ENCODE data around the gene PRCP. TPM values are rescaled to one million over a fixed set of nuclear protein-coding genes. Genes with fewer than 3 reads are reported as not detected.
A peak's percentile ranks its signal among the peaks of the same experiment; 100 is the strongest.

PRCP gene
- total and polyA plus RNA-seq, 2 experiments from 2014 or later: 33.3 to 52.8 TPM

DNA sequence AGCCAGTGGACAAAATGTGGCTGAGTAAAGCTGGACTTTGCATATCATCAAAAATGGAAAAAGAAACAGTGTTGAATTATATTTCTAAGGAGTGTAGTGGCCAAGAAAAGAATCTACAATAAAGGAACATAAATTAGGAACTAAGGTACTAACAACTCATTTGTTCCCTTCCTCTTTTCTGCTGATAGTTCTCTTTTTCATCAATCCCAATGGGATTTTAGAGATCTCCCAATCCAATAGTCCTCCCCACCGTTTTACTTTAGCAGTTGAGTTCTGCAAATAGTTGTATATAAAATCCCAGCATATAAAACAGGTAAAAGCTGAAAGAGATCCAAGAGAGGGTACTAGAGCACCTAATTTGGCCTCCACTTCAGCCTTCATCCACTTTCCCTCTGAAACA is 2.0 kb downstream of the PRCP start:
- no peak for DNase-seq (ENCODE audit: low spot score)
- Mint-ChIP-seq H3K9me3 (no peaks in the 10 kb centered on the region), H3K36me3 (ENCODE audit: low read depth) (no peaks in the 10 kb centered on the region), H3K4me3 (peak overlapping the region; percentile 7; the same call in 1 of the 3 replicates), H3K27me3 (ENCODE audit: insufficient read depth, low read depth, poor library complexity) (no peaks in the 10 kb centered on the region), H3K27ac (no peak overlapping the region), H3K4me1 (peaks cover 13% of the 10 kb centered on the region)
- H3K4me2 ChIP-seq: no peak overlapping the region
- no peak for ATAC-seq
- H3K79me2 ChIP-seq (replicated peaks; ENCODE audit: insufficient read depth): peaks cover 46% of the 10 kb centered on the region
- H2AFZ ChIP-seq: no peak overlapping the region
- no peaks in the 10 kb centered on the region for H3K9me2 ChIP-seq (ENCODE audit: insufficient read depth)
- peaks cover 19% of the 10 kb centered on the region; the same call in 1 of the 2 replicates for H3K4me1 ChIP-seq (ENCODE audit: insufficient read depth)
- peaks cover 7% of the 10 kb centered on the region for H4K20me1 ChIP-seq (replicated peaks; ENCODE audit: insufficient read depth)
- no peak for TF ChIP-seq NANOG (IDR thresholded peaks at IDR 0.05; ENCODE audit: borderline replicate concordance)
- no peak for TF ChIP-seq POLR2AphosphoS5 (IDR thresholded peaks at IDR 0.05; ENCODE audit: low read depth)
- no peak for TF ChIP-seq CREB1 (CRISPR knock-in tag; IDR thresholded peaks at IDR 0.05; ENCODE audit: low read depth)
- TF ChIP-seq STAT1 (IDR thresholded peaks at IDR 0.05; ENCODE audit: unreplicated experiment): no peak
- TF ChIP-seq JUNB (IDR thresholded peaks at IDR 0.05; ENCODE audit: unreplicated experiment): no peak
- TF ChIP-seq, protein P1, sequence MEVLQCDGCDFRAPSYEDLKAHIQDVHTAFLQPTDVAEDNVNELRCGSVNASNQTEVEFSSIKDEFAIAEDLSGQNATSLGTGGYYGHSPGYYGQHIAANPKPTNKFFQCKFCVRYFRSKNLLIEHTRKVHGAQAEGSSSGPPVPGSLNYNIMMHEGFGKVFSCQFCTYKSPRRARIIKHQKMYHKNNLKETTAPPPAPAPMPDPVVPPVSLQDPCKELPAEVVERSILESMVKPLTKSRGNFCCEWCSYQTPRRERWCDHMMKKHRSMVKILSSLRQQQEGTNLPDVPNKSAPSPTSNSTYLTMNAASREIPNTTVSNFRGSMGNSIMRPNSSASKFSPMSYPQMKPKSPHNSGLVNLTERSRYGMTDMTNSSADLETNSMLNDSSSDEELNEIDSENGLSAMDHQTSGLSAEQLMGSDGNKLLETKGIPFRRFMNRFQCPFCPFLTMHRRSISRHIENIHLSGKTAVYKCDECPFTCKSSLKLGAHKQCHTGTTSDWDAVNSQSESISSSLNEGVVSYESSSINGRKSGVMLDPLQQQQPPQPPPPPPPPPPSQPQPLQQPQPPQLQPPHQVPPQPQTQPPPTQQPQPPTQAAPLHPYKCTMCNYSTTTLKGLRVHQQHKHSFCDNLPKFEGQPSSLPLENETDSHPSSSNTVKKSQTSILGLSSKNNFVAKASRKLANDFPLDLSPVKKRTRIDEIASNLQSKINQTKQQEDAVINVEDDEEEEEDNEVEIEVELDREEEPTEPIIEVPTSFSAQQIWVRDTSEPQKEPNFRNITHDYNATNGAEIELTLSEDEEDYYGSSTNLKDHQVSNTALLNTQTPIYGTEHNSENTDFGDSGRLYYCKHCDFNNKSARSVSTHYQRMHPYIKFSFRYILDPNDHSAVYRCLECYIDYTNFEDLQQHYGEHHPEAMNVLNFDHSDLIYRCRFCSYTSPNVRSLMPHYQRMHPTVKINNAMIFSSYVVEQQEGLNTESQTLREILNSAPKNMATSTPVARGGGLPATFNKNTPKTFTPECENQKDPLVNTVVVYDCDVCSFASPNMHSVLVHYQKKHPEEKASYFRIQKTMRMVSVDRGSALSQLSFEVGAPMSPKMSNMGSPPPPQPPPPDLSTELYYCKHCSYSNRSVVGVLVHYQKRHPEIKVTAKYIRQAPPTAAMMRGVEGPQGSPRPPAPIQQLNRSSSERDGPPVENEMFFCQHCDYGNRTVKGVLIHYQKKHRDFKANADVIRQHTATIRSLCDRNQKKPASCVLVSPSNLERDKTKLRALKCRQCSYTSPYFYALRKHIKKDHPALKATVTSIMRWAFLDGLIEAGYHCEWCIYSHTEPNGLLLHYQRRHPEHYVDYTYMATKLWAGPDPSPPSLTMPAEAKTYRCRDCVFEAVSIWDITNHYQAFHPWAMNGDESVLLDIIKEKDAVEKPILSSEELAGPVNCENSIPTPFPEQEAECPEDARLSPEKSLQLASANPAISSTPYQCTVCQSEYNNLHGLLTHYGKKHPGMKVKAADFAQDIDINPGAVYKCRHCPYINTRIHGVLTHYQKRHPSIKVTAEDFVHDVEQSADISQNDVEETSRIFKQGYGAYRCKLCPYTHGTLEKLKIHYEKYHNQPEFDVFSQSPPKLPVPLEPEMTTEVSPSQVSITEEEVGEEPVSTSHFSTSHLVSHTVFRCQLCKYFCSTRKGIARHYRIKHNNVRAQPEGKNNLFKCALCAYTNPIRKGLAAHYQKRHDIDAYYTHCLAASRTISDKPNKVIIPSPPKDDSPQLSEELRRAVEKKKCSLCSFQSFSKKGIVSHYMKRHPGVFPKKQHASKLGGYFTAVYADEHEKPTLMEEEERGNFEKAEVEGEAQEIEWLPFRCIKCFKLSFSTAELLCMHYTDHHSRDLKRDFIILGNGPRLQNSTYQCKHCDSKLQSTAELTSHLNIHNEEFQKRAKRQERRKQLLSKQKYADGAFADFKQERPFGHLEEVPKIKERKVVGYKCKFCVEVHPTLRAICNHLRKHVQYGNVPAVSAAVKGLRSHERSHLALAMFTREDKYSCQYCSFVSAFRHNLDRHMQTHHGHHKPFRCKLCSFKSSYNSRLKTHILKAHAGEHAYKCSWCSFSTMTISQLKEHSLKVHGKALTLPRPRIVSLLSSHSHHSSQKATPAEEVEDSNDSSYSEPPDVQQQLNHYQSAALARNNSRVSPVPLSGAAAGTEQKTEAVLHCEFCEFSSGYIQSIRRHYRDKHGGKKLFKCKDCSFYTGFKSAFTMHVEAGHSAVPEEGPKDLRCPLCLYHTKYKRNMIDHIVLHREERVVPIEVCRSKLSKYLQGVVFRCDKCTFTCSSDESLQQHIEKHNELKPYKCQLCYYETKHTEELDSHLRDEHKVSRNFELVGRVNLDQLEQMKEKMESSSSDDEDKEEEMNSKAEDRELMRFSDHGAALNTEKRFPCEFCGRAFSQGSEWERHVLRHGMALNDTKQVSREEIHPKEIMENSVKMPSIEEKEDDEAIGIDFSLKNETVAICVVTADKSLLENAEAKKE (CRISPR knock-in tag; IDR thresholded peaks at IDR 0.05): no peak
- TF ChIP-seq, protein P2, sequence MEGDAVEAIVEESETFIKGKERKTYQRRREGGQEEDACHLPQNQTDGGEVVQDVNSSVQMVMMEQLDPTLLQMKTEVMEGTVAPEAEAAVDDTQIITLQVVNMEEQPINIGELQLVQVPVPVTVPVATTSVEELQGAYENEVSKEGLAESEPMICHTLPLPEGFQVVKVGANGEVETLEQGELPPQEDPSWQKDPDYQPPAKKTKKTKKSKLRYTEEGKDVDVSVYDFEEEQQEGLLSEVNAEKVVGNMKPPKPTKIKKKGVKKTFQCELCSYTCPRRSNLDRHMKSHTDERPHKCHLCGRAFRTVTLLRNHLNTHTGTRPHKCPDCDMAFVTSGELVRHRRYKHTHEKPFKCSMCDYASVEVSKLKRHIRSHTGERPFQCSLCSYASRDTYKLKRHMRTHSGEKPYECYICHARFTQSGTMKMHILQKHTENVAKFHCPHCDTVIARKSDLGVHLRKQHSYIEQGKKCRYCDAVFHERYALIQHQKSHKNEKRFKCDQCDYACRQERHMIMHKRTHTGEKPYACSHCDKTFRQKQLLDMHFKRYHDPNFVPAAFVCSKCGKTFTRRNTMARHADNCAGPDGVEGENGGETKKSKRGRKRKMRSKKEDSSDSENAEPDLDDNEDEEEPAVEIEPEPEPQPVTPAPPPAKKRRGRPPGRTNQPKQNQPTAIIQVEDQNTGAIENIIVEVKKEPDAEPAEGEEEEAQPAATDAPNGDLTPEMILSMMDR (conservative IDR thresholded peaks at IDR 0.05; ENCODE audit: low read depth in 2 of 2): no peak
- TF ChIP-seq, protein P3, sequence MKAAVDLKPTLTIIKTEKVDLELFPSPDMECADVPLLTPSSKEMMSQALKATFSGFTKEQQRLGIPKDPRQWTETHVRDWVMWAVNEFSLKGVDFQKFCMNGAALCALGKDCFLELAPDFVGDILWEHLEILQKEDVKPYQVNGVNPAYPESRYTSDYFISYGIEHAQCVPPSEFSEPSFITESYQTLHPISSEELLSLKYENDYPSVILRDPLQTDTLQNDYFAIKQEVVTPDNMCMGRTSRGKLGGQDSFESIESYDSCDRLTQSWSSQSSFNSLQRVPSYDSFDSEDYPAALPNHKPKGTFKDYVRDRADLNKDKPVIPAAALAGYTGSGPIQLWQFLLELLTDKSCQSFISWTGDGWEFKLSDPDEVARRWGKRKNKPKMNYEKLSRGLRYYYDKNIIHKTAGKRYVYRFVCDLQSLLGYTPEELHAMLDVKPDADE (IDR thresholded peaks at IDR 0.05): no peak
- no peak for TF ChIP-seq EZH2 (IDR thresholded peaks at IDR 0.05; ENCODE audit: low read depth, unreplicated experiment)
- TF ChIP-seq, protein P4, sequence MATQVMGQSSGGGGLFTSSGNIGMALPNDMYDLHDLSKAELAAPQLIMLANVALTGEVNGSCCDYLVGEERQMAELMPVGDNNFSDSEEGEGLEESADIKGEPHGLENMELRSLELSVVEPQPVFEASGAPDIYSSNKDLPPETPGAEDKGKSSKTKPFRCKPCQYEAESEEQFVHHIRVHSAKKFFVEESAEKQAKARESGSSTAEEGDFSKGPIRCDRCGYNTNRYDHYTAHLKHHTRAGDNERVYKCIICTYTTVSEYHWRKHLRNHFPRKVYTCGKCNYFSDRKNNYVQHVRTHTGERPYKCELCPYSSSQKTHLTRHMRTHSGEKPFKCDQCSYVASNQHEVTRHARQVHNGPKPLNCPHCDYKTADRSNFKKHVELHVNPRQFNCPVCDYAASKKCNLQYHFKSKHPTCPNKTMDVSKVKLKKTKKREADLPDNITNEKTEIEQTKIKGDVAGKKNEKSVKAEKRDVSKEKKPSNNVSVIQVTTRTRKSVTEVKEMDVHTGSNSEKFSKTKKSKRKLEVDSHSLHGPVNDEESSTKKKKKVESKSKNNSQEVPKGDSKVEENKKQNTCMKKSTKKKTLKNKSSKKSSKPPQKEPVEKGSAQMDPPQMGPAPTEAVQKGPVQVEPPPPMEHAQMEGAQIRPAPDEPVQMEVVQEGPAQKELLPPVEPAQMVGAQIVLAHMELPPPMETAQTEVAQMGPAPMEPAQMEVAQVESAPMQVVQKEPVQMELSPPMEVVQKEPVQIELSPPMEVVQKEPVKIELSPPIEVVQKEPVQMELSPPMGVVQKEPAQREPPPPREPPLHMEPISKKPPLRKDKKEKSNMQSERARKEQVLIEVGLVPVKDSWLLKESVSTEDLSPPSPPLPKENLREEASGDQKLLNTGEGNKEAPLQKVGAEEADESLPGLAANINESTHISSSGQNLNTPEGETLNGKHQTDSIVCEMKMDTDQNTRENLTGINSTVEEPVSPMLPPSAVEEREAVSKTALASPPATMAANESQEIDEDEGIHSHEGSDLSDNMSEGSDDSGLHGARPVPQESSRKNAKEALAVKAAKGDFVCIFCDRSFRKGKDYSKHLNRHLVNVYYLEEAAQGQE (IDR thresholded peaks at IDR 0.05; ENCODE audit: unreplicated experiment): no peak
- no peak for TF ChIP-seq EZH2phosphoT487 (IDR thresholded peaks at IDR 0.05; ENCODE audit: unreplicated experiment)
- no peak for TF ChIP-seq ZNF331 (CRISPR knock-in tag; IDR thresholded peaks at IDR 0.05; ENCODE audit: low read depth)
- no peak for TF ChIP-seq ZNF114 (CRISPR knock-in tag; IDR thresholded peaks at IDR 0.05)
- H3K27me3 ChIP-seq (ENCODE audit: insufficient read depth): no peaks in the 10 kb centered on the region
- H3K4me3 ChIP-seq: no peak overlapping the region
- H3K27ac ChIP-seq (ENCODE audit: low read depth): no peak overlapping the region
- no peaks in the 10 kb centered on the region for H3K36me3 ChIP-seq (ENCODE audit: insufficient read depth)
- no peaks in the 10 kb centered on the region for H3F3A ChIP-seq (replicated peaks; ENCODE audit: low read depth)
